ENCODE data around the gene STX16. TPM values are rescaled to one million over a fixed set of nuclear protein-coding genes. Genes with fewer than 3 reads are reported as not detected.

Gene STX16
- total RNA-seq, 4 donors from 2014 or later = 52.3 to 146 (median 77.0) TPM

DNA sequence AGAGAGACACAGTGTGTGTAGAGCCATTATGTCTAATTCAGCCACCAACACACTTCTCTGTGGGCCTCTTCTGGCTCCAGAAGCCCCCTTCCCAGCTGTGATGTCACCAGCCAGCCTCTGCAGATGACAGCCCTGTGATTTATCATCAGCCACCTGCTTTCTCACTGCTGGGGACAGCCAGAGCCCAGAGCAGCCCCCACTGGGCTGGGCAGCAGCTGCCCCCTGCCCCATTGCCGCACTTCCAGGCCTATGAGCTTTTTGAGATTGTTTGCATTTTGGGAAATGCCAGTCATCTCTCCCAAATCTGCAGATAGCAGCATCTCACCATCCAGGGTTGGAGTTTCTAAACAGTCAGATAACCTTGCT lies 21.9 kb upstream of the STX16 start:
- intact Hi-C loops (cut with DNase I; ENCODE audit: low total_unique reads) = no loop called here
- DNase-seq = no peak
- H3K27me3 ChIP-seq = no peaks in the 10 kb centered on the region

DNA sequence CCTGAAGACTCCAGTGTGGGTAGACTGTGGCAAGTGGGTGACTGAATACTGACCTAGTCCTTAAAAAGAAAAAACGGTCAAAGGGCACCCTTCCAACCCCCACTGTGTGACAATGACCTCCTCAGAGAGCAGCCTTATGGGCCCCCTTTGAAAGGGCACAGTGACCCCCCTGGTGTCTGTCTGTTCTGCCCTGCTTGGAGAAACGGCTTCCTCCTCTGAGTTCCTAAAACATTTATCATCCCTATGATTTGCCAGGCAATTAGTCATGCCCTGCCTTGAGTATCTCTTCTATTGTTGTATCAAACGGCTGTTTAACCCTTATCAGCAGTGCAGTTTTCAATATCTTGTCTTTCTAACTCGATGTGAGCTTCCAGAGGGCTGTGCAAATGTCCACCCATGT lies 21.0 kb upstream of the STX16 start:
- no peak for DNase-seq
- in situ Hi-C loops (cut with MboI; ENCODE audit: low pct_ligation_motif_present in 1 of 4, low pct_unique_long_range_greater_than_20kb in 1 of 4, low sequenced_read_pairs in 3 of 4) (no loop called here), intact Hi-C loops (cut with DNase I; ENCODE audit: low total_unique reads) (no loop called here)
- TF ChIP-seq POLR2A (IDR thresholded peaks at IDR 0.05) (no peak), POLR2AphosphoS5 (IDR thresholded peaks at IDR 0.05) (no peak), EP300 (IDR thresholded peaks at IDR 0.05; ENCODE audit: low read depth) (no peak)
- TF ChIP-seq, protein P1, sequence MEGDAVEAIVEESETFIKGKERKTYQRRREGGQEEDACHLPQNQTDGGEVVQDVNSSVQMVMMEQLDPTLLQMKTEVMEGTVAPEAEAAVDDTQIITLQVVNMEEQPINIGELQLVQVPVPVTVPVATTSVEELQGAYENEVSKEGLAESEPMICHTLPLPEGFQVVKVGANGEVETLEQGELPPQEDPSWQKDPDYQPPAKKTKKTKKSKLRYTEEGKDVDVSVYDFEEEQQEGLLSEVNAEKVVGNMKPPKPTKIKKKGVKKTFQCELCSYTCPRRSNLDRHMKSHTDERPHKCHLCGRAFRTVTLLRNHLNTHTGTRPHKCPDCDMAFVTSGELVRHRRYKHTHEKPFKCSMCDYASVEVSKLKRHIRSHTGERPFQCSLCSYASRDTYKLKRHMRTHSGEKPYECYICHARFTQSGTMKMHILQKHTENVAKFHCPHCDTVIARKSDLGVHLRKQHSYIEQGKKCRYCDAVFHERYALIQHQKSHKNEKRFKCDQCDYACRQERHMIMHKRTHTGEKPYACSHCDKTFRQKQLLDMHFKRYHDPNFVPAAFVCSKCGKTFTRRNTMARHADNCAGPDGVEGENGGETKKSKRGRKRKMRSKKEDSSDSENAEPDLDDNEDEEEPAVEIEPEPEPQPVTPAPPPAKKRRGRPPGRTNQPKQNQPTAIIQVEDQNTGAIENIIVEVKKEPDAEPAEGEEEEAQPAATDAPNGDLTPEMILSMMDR (IDR thresholded peaks at IDR 0.05) = no peak
- Histone ChIP-seq H3K36me3 (no peaks in the 10 kb centered on the region), H3K4me3 (no peak overlapping the region), H3K9me3 (no peaks in the 10 kb centered on the region), H3K27me3 (no peaks in the 10 kb centered on the region), H3K27ac (no peak overlapping the region), H3K4me1 (peaks cover 5 to 8% (median 7%) of the 10 kb centered on the region in 4 donors)
- 45 to 54% methylated on average over 2 to 4 of the region's 4 CpGs for WGBS, 2 donors (ENCODE audit: low coverage in 1 of 2)

More for the DNA sequence above, 21.9 kb upstream of the STX16 start:
- WGBS, 2 donors (ENCODE audit: low coverage in 1 of 2) = 92 to 100% methylated on average over 1 of the region's 1 CpG
- TF ChIP-seq, protein P1 (IDR thresholded peaks at IDR 0.05) = no peak
- TF ChIP-seq EP300 (IDR thresholded peaks at IDR 0.05; ENCODE audit: low read depth) = no peak
- no peak for TF ChIP-seq POLR2AphosphoS5 (IDR thresholded peaks at IDR 0.05)
- no peak for TF ChIP-seq POLR2A (IDR thresholded peaks at IDR 0.05)
- H3K9me3 ChIP-seq = no peaks in the 10 kb centered on the region
- in situ Hi-C loops (cut with MboI; ENCODE audit: low pct_ligation_motif_present in 1 of 4, low pct_unique_long_range_greater_than_20kb in 1 of 4, low sequenced_read_pairs in 3 of 4) = no loop called here
- no peak overlapping the region for H3K4me3 ChIP-seq
- no peaks in the 10 kb centered on the region for H3K36me3 ChIP-seq
- H3K27ac ChIP-seq = no peak overlapping the region
- peaks cover 0 to 3% (median 1%) of the 10 kb centered on the region in 4 donors for H3K4me1 ChIP-seq

DNA sequence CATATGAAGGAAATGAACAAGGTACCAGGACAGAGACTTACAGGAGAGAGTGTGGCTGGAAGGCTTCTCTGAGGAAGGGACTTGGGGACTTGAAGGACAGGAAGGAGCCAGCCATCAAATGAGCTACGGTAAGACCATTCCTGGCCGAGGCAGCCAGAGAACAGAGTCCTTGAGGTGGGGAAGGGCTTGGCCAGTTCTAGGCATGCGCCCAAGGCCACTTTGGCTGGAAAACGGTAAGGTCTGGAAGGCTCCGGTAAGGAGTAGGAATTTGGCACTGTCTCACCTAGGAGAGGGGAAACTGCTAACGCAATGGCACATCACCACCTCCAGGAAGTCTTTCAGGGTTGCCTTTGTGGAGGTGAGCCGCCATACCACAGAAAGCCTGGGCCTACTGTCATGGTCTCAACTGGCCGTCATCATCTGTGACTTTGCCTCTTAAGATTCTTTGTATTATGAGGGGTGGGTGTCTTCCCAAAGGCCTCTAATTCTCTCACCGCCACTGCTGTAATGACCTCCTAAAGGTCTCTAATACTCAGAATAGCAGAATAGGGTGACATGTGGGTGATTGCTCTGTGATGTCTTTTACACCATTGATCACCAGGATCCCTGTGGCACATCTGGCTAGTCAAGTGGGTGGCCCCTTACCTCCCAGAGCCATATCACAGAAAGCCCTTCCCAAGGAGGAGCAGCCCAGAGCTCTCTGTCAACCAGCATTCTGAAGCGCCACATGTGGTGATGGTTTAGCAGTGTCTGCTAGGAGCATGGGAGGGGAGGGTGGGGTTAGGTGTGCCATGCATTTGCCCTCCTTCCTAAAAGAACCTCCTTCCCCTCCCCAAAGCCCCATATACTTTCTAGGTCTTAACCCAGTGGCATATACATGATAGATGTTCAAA lies 17.7 kb upstream of the STX16 start:
- intact Hi-C loops (cut with DNase I; ENCODE audit: low total_unique reads) = no loop called here
- H3K9me3 ChIP-seq = no peaks in the 10 kb centered on the region
- in situ Hi-C loops (cut with MboI; ENCODE audit: low pct_ligation_motif_present in 1 of 4, low pct_unique_long_range_greater_than_20kb in 1 of 4, low sequenced_read_pairs in 3 of 4) = no loop called here
- no peaks in the 10 kb centered on the region for H3K36me3 ChIP-seq
- no peak overlapping the region for H3K4me3 ChIP-seq
- H3K27me3 ChIP-seq = no peaks in the 10 kb centered on the region
- TF ChIP-seq POLR2A (IDR thresholded peaks at IDR 0.05) (no peak), EP300 (IDR thresholded peaks at IDR 0.05; ENCODE audit: low read depth) (no peak), POLR2AphosphoS5 (IDR thresholded peaks at IDR 0.05) (no peak)
- TF ChIP-seq, protein P1 (IDR thresholded peaks at IDR 0.05) = no peak
- no peak overlapping the region for H3K27ac ChIP-seq
- DNase-seq = no peak
- H3K4me1 ChIP-seq = peaks cover 5 to 10% (median 7%) of the 10 kb centered on the region in 4 donors
- WGBS, 2 donors (ENCODE audit: low coverage in 1 of 2) = 63 to 90% methylated on average over 2 to 10 of the region's 10 CpGs

DNA sequence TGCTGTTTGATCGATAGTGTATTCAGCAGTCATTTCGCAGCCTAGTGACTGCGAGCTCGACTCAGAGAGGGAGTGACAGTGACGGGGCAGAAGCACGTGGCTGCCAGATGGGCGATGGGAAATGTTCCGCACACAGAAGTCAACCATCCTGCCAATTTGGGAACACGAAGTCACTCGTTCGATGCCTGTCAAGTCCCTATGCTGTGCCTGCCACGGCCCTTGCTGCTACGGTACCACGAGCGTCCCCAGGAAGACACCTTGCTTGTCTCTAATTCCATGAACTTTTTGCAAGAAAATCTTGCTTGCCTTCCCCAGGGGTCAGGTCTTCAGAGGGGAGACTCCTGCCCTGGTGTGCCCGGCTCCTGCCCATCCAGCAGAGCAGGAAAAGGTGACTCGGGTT lies 17.0 kb upstream of the STX16 start:
- in situ Hi-C loops (cut with MboI; ENCODE audit: low pct_ligation_motif_present in 1 of 4, low pct_unique_long_range_greater_than_20kb in 1 of 4, low sequenced_read_pairs in 3 of 4) = no loop called here
- TF ChIP-seq EP300 (IDR thresholded peaks at IDR 0.05; ENCODE audit: low read depth) = no peak
- TF ChIP-seq, protein P1 (IDR thresholded peaks at IDR 0.05) = no peak
- TF ChIP-seq POLR2AphosphoS5 (IDR thresholded peaks at IDR 0.05) = no peak
- no peak for TF ChIP-seq POLR2A (IDR thresholded peaks at IDR 0.05)

More for the DNA sequence above, 17.0 kb upstream of the STX16 start:
- Histone ChIP-seq H3K27me3 (no peaks in the 10 kb centered on the region), H3K27ac (peak overlapping the region in 1 of 4 donors; percentile 57), H3K9me3 (no peaks in the 10 kb centered on the region), H3K36me3 (no peaks in the 10 kb centered on the region), H3K4me1 (peaks cover 5 to 10% (median 7%) of the 10 kb centered on the region in 4 donors), H3K4me3 (no peak overlapping the region)
- intact Hi-C loops (cut with DNase I; ENCODE audit: low total_unique reads) = no loop called here
- 90% methylated on average over 17 of the region's 17 CpGs; no CpG with 5 or more reads in 1 of the 2 donors for WGBS, 2 donors (ENCODE audit: low coverage in 1 of 2)
- no peak for DNase-seq
